ENCODE results near the gene TNFAIP8L2. TPM values are rescaled to one million over a fixed set of nuclear protein-coding genes. Genes with fewer than 3 reads are reported as not detected.

TNFAIP8L2 gene
- total and polyA plus RNA-seq, 2 of the 4 experiments (the other 2 are of a cell fraction) = not detected

DNA sequence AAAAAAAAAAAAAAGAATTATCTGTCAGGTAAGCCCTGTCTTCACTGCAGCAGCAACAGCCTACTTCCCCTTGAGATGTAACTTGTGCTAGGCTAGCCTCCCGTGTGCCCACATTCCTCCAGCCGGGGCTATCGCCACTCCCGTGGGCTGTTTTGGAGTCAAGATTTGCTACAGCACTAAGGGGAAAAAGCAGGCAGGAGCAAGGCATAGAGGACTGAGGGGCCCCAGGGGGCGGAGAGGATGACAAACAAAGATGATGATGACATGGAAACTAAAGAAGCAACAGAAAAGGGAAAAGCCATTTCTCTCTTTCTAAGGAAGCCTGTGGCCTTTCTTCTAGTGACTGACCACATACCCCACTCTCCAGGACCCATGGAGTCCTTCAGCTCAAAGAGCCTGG, 1.9 kb downstream of the TNFAIP8L2 start:
- WGBS, 2 experiments (ENCODE audit: extremely low coverage in 2 of 2, insufficient read length in 1 of 2) = 65% methylated on average over 2 of the region's 5 CpGs; no CpG with 5 or more reads in 1 of the 2 experiments
- no peak for ATAC-seq (ENCODE audit: low read depth)
- no peak overlapping the region for H4K5ac ChIP-seq (ENCODE audit: low read depth, low read length)

More for the DNA sequence above, 1.9 kb downstream of the TNFAIP8L2 start:
- H2AK9ac ChIP-seq (replicated peaks; ENCODE audit: low read depth, low read length, poor library complexity) = no peak overlapping the region
- in situ Hi-C loops (cut with MboI; ENCODE audit: low sequenced_read_pairs) (loop anchor here (5.0 kb wide), 1 partner anchor 61 kb away; no protein-coding TSS in a partner anchor), intact Hi-C loops (cut with micrococcal nuclease) (no loop called here), dilution Hi-C loops (cut with HindIII; ENCODE audit: low sequenced_read_pairs, unreplicated experiment) (no loop called here)
- BruUV-seq (replicated peaks) = no TSS peak
- ChIA-PET POLR2A (ENCODE audit: unreplicated experiment) (no interaction called here), CTCF (interaction anchor here (1.8 kb wide), 1 partner anchor 59 kb away, joined by 6 read pairs; no protein-coding TSS in a partner anchor)
- no peak overlapping the region for H2BK15ac ChIP-seq (ENCODE audit: low read depth, low read length)
- no peak overlapping the region for H3K9ac ChIP-seq (ENCODE audit: low read depth, low read length)
- H3K4me1 ChIP-seq (ENCODE audit: control insufficient read depth, insufficient read depth, low read length) = no peaks in the 10 kb centered on the region
- H3K27ac ChIP-seq (ENCODE audit: insufficient read depth, low read length) = no peak overlapping the region
- TF ChIP-seq RCOR1 (IDR thresholded peaks at IDR 0.05; ENCODE audit: insufficient replicate concordance, low read length) (no peak), MAFK (IDR thresholded peaks at IDR 0.05; ENCODE audit: low read depth, low read length) (no peak), POLR2A (IDR thresholded peaks at IDR 0.05; ENCODE audit: low read depth, low read length) (no peak), RAD21 (IDR thresholded peaks at IDR 0.05; ENCODE audit: low read length) (no peak), NFE2L2 (IDR thresholded peaks at IDR 0.05; ENCODE audit: low read depth, low read length) (no peak), FOS (IDR thresholded peaks at IDR 0.05; ENCODE audit: low read depth, low read length) (no peak), MXI1 (IDR thresholded peaks at IDR 0.05; ENCODE audit: borderline replicate concordance, low read depth, low read length) (no peak), BHLHE40 (IDR thresholded peaks at IDR 0.05; ENCODE audit: low read depth, low read length) (no peak), MAZ (IDR thresholded peaks at IDR 0.05; ENCODE audit: borderline replicate concordance, low read depth, low read length) (no peak), CEBPB (IDR thresholded peaks at IDR 0.05; ENCODE audit: low read depth, low read length) (no peak), SMC3 (IDR thresholded peaks at IDR 0.05; ENCODE audit: low read depth, low read length) (no peak)
- TF ChIP-seq, protein P1, sequence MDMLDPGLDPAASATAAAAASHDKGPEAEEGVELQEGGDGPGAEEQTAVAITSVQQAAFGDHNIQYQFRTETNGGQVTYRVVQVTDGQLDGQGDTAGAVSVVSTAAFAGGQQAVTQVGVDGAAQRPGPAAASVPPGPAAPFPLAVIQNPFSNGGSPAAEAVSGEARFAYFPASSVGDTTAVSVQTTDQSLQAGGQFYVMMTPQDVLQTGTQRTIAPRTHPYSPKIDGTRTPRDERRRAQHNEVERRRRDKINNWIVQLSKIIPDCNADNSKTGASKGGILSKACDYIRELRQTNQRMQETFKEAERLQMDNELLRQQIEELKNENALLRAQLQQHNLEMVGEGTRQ (IDR thresholded peaks at IDR 0.05; ENCODE audit: low read depth, low read length) = no peak
- H3K9me1 ChIP-seq (ENCODE audit: insufficient read depth, low read length) = no peaks in the 10 kb centered on the region
- H3K9me3 ChIP-seq (ENCODE audit: control insufficient read depth, insufficient read depth, low read length) = no peaks in the 10 kb centered on the region
- H2BK120ac ChIP-seq (ENCODE audit: low read depth, low read length) = no peak overlapping the region
- no peak overlapping the region for H3K23ac ChIP-seq (ENCODE audit: low read depth, low read length)
- H4K8ac ChIP-seq (ENCODE audit: low read depth in 2 of 2, low read length in 2 of 2) = no peak overlapping the region
- DNase-seq = no peak
- no peaks in the 10 kb centered on the region for H4K20me1 ChIP-seq (ENCODE audit: insufficient read depth, low read length)
- H3K4me2 ChIP-seq (ENCODE audit: low read depth, low read length) = no peak overlapping the region
- H2BK5ac ChIP-seq (ENCODE audit: low read depth, low read length, poor library complexity, severe bottlenecking) = no peak overlapping the region
- H3K18ac ChIP-seq (ENCODE audit: low read depth, low read length) = no peak overlapping the region
- H3K14ac ChIP-seq (replicated peaks; ENCODE audit: low read depth, low read length) = no peak overlapping the region
- no peaks in the 10 kb centered on the region for H3K27me3 ChIP-seq (ENCODE audit: control insufficient read depth, insufficient read depth, low read length)
- H3K56ac ChIP-seq (ENCODE audit: extremely low read depth, insufficient read depth, low read length) = no peak overlapping the region
- H3K36me3 ChIP-seq (ENCODE audit: control insufficient read depth, insufficient read depth, low read length) = peaks cover 40% of the 10 kb centered on the region
- no peak overlapping the region for H2AFZ ChIP-seq (replicated peaks; ENCODE audit: low read length, poor library complexity)
- no peak overlapping the region for H4K91ac ChIP-seq (ENCODE audit: insufficient read depth, low read depth, low read length)
- H3K4ac ChIP-seq (ENCODE audit: low read depth, low read length) = no peak overlapping the region
- no peak overlapping the region for H3K4me3 ChIP-seq (ENCODE audit: insufficient read depth, low read depth, low read length)
- no peak overlapping the region for H2AK5ac ChIP-seq (ENCODE audit: low read depth, low read length)
- H2BK20ac ChIP-seq (ENCODE audit: low read depth, low read length) = no peak overlapping the region
- peaks cover 3 to 7% of the 10 kb centered on the region in 2 experiments; a peak in 1 of 4 replicates for H3K79me1 ChIP-seq (ENCODE audit: low read depth in 1 of 2, low read length in 2 of 2)

All from IMR-90 (cell line).